Tibial nerve (tissue), 3 donors: ENCODE data around the gene IGF2R.

Experiments used
- EP300 ChIP-seq, 2 donors: sonication (generic); formaldehyde crosslinking; IDR thresholded peaks; one replicate each; pipeline ENCODE4 v1.6.1; 2017; ENCODE audit warnings: antibody characterized with exemption in 2 of 2, mild to moderate bottlenecking in 1 of 2
- POLR2A ChIP-seq, 2 donors: fragments of 450-650 bp; IDR thresholded peaks; one replicate each; pipeline ENCODE4 v1.6.1; 2017; ENCODE audit warnings: antibody characterized with exemption in 2 of 2, mild to moderate bottlenecking in 2 of 2, moderate library complexity in 2 of 2

GRCh38 chr6:160154471-160154870, 185.6 kb downstream of the IGF2R start:
- no peak for TF ChIP-seq EP300 (IDR thresholded peaks at IDR 0.05)
- no peak for TF ChIP-seq POLR2A (IDR thresholded peaks at IDR 0.05)
